HG02763 (cell line): Measurements from ENCODE around the gene NTM.
"Not testable (repeated sequence)": the region's sequence is repeated elsewhere in the genome, so short reads cannot be mapped to it uniquely, and the experiment has no call there.

Source experiments
- ATAC-seq: cut with Tn5 transposase; IDR thresholded peaks from one replicate; pipeline ENCODE4 v1.9.1; 2021; ENCODE audit warnings: mild to moderate bottlenecking, moderate library complexity; ENCODE audit not compliant: unreplicated experiment

The NTM gene

DNA sequence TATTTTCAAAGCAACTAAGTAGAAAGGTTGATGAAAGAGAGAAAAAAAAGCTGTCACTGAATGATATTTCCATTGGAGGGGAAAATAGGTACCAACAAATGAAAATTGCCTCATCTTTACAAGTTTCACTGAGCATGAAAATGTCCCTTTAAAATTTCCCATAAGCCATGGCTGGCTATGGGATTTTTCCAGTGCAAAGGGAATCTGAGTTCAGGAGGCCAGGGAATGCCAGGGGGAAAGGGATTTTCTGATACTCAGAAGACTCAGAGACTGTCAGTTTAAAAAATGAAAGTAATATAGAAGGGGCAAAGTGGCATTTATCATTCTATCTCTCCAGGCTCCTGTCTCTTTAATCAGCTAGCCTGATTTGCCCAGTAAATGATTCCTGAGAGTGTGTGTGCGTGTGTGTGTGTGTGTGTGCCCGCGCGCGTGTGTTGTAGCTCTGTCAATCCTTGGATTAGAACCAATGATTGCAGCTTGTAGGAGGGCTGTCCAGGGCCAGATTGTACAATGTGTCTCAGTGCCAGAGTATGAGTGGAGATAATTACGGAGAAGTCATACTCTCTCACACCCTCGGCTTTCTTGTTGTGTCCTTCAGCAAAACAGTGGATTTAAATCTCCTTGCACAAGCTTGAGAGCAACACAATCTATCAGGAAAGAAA is at the start of gene NTM:
TSS of gene NTM (plus strand) at position 526 of the 662 bp plus-strand sequence.
- no peak for ATAC-seq

DNA sequence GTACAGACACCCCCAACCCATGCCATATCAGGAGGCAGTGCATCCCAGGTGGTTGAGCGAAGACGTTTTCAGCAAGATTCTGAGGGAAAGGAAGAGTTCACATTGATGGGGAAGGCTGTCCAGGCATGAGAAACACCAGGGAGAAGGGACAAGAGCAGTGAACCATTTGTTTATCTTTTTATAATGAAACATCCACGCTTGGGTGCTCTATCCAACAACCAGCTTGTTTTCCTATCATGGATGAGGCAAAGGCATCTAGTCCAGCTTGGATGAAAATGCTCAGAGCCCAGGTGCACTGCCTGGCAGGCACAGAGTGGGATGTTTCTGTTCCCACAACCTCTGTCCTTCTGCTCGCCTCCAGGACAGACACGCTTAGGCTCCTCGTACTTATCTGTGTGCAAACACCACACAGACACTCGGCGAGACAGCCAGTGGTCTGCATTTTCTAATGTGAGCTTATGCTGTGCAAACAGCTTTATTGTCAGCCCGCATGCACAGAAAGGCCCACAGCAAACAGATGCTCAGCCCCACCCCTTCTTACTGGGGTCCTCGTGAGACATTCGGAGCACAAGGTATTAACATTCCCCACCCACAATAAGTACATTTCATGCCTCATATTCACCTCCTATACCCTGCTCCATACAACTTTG is 45.4 kb upstream of the NTM start:
- ATAC-seq: no peak

DNA sequence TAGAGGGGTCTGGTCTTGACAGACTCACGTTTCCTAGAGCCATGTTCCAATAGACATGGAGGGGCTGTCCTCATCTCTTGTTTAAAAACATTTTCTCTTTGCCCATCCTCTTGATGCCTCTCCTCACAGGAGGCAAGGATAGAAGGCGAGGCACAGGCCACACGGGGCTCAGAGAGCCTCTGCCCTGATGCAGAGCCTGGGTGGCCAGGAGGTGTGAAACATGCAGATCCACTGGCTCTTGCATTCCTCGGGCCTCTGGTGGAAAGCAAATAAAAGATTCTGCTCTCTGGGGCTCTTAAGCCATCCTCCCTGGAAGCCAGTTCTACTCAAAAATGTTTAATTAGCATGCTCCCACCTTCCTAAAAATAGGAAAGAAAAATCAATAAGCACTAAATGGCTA is 43.6 kb upstream of the NTM start:
- ATAC-seq: no peak

DNA sequence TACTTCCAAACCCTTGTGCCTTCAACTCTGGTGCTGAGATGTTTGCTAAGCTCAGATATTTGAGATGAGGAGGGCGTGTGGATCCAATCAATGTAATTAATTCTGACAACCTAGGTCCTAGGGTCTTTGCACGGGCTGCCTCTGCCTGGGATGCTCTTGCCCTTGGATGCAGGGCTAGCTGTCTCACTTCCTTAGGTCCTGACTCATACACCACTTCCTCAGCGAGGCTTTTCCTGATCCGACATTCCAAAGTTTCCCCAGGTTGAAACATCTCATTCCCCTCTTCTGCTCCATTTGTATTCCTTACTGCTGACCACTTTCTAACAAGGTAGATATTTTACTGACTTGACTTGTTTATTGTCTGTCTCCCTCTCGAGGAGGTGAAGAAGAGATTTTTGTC is 43.0 kb upstream of the NTM start:
- no peak for ATAC-seq

DNA sequence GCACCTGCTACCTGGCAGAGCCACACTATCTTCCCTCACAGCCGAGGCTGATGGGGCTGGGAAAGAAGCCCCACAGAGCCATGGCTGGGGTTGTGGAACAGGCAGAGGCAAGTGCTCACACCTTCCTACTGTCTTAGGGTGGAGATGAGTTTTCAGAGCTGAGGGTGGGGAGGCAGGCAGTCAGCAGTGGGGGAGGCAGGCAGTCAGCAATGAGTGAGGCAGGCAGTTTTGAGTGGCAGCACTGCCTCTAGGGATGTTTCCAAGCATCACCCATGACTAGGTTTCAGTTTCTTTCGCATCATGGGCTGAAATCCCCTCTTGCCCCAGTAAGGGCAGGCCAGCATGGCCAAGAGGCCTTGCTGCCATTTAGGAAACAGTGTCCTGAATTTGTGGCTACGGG is 41.6 kb upstream of the NTM start:
- no peak for ATAC-seq

DNA sequence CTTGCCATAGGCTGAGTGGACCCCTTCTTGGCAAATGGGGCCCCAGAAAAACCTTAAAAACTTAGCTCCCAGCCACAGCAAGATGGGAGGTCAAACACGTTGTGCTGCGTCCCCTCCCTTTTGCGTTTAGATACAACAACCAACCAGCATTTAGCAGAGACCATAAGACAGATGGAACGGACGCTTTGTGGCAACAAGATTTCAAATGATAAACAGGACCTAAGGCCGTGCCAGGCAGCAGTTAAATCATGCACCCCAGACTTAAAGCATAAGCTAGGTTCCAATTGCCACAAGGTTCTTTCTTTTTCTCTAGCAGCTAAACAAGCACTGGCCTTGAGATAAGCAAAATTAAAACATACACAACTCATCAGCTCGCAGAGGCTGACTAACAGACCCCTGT is 39.4 kb upstream of the NTM start:
- ATAC-seq: no peak

DNA sequence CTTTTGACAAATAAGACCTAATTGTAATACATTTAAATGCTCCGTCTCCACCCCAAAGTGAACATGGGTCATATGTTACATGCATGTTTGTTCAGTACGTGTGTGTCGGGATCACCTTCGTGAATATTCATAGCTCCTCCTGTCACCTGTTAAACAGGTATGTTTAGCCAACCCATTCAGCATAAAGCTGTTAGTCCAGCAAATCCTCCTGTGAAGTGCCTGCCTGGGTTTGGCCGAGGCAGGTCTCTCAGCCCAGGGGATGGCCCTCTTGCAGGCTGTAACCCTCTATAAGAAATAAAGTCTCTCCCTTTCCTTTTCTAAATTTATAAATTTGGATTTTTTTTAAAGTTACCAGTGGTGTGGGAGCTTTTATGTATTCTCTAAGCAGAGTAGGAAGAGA is 38.9 kb upstream of the NTM start:
- no peak for ATAC-seq

DNA sequence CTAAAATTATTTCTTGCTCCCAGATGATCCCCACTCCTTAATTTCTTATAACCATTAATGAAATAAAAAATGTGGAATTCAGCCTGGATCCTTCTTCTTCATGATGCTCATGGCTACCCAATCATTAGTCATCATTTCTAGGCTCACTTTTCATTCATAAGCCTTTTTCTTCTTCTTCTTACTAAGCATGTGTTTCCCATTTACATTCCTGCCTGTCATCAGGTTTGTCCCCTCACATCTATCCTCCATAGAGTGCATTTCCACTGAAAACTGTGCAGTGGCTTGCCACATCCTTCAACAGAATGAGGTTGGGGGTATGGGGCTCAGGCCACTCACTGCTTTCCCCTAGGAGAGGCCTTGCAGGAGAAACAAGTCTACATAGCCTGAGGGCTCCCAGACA is 35.8 kb upstream of the NTM start:
- ATAC-seq: no peak

DNA sequence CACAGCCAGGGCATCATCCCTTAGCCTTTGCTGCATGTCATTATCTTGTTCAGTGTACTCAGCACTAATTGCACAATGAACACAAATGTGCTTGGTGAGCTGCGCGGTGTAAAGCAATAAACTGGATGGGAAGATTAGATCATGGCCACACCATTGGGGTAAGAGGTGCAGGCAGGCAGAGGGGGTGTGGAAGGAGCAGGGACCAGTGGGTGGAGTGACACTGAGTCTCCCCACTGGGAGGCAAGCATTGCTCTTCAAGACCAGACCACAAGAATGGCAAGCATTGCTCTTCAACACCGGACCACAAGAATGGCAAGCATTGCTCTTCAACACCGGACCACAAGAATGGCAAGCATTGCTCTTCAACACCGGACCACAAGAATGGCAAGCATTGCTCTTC is 28.5 kb upstream of the NTM start:
- not testable (repeated sequence) for ATAC-seq

DNA sequence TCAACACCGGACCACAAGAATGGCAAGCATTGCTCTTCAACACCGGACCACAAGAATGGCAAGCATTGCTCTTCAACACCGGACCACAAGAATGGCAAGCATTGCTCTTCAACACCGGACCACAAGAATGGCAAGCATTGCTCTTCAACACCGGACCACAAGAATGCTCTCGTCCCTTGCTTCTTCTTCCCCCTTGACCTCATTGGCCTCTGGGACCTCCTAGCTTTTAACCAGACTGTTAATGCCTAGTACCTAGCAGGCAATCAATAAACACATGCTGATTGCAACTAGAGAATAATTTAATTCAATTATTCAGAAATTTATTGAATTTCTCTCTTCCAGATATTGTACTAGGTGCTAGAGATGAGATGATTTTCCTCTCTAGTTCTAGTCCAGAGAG is 28.0 kb upstream of the NTM start:
- not testable (repeated sequence) for ATAC-seq

DNA sequence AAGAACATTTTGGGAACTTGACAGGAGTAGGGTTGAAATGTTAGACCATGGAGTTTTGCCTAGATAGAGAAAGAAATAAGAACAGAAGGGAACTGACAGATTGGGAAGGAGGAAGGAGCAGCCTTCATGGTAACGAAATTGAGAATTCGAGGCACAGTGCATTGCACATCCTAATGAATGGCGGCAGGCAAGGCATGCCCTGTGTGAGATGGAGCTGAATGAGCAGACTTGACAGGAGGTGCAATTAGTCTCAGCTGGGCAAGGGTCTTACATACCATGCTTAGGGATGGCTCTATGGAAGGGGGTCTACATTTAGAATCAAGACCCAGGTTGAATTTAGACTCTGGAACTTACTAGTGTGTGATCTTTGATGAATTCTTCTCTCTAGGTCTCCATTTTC is 25.0 kb upstream of the NTM start:
- no peak for ATAC-seq

DNA sequence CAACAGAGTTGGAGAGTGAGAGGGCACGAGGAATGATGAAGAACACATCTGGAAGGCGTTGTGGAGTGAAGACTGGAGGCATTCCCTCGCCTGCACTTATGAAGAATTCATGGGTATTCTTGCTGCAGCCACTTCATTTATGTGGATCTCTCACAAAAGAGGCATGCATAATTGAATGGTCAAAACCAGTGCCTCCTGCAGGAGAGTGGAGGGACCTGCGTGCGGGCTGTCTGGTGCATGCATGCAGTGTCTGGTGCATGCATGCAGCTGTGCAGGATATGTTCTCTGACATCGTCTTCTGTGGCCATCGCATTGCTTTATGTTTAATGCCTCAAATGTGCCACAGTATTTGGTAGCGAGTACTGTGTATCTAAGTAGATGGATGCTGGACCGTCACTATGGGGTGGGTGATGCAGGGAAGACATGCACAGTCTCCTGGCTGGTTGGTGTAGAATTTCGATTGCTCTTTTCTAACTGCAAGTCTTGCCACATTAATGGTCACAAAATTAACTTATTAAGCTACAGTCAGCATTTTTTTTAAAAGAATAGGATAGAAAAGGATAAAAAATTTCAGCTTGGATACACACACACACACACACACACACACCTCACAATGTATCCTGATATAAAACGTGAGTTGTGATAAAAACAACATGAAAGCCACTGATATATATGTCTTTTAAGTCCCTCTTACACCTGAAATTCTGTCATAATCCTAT is 20.9 kb upstream of the NTM start:
- no peak for ATAC-seq

DNA sequence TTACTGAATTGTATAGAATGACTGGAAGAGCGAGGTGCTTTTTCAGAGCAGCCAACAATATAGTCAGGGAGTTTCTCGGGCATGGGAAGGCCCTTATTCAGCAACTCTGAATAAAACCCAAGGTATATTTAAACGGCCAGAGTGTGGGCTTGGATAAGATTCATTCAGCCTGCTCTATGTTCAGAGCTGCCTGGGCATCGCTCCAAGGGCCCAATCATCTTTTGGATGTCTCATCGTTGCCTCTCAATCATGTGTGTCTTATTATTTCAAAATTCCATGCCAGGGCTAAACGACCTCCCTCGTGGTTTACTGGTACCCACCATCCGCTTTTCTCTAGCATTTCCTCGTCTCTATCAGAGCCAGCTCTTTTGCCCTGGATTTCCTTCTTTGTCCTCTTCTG is 19.5 kb upstream of the NTM start:
- no peak for ATAC-seq

DNA sequence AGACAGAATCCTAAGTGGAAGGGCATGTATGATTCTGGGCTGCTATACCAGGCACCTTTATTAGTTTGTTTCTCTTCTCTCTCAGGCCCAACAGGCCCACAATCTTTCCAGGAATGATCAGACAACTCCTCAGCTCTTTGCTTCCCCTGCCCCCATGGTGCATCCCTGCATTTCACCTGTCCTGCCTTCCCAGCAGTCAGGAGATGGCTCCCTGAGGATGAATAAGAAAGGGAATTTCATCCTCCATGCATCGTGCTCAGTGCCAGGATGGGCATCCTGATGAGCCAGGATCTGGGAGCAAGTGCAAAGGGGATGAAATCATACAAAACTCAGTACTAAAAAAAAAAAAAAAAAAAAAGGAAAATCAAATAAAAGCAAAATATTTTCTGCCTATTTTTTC is 18.6 kb upstream of the NTM start:
- no peak for ATAC-seq

DNA sequence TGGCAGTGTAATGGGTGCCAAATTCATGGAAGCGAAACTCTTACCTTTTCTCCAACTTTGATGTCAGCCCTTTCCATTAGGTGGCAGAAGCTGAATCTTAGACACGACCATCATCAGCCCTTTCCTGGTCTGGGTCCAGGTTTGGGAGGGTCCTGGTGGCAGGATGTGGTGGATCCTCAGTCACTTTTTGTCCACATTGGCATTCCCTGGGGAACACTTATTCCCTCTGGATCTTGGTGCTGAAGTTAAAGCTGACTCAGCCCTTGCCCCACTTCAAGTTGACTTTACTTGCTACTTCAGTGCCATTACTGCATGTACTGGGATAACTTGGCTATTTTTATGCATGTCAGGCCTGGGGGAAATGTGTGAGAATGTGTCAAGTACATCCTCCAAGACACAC is 16.6 kb upstream of the NTM start:
- ATAC-seq: no peak

DNA sequence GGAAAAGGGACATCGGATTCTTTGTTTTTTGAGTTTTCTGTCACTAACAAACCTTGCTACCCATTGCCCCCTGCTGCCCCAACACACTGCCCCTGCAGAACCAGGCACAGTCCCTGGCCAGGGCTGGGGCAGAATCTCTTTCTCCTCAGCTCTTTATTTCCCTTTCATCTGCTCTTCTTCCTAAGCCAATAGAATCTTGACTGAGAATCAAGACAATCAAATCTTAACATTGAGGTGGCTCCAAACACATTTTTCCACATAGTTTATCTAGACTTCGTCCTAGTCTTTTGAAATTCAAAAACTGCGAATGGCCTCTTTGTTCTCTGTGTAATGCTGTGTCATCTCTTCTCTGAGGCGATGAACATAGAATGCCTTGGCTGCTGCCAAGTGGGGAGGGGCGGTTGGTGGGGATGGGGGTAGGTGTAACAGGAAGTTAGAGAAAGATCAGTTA is 16.1 kb upstream of the NTM start:
- ATAC-seq: no peak

DNA sequence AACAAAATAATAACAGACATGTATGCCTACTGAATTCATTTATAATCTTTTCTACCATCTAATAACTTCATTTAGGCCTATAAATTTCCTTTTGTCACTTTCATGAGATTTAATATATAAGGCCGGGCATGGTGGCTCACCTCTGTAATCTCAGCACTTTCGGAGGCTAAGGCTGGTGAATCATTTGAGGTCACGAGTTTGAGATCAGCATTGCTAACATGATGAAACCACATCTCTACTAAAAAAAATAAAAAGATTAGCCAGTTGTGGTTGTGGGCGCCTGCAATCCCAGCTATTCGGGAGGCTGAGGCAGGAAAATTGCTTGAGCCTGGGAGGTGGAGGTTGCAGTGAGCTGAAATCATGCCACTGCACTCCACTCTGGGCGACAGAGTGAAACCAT is 14.2 kb upstream of the NTM start:
- no peak for ATAC-seq

DNA sequence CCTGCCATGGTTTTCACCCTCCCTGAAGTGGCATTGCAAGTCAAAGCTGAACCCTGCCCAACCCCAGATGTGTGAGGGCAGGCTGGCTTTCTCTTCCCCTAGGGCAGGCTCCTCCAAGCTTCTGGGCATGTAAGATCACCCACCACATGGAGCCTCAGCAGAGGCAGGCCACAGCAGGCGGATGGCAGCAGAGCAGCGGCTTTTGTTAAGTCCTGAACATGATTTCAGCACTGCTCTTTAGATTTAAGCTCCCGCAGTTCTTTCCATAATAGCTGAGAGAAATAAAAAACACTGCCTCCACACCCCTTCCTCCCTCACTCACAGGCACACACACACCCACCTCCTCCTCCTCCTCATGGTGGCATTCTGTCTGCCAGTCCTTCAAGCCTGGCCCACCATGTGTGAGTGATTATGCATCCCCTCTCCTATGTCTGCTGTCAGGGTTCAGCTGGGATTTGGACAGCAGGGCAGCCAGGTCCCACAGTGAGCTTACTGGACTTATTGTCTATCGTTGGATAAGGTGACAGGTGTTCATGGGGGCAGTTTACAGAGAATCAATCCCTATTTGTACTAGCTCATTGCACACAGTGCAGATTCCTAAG is 5.0 kb upstream of the NTM start:
- no peak for ATAC-seq

DNA sequence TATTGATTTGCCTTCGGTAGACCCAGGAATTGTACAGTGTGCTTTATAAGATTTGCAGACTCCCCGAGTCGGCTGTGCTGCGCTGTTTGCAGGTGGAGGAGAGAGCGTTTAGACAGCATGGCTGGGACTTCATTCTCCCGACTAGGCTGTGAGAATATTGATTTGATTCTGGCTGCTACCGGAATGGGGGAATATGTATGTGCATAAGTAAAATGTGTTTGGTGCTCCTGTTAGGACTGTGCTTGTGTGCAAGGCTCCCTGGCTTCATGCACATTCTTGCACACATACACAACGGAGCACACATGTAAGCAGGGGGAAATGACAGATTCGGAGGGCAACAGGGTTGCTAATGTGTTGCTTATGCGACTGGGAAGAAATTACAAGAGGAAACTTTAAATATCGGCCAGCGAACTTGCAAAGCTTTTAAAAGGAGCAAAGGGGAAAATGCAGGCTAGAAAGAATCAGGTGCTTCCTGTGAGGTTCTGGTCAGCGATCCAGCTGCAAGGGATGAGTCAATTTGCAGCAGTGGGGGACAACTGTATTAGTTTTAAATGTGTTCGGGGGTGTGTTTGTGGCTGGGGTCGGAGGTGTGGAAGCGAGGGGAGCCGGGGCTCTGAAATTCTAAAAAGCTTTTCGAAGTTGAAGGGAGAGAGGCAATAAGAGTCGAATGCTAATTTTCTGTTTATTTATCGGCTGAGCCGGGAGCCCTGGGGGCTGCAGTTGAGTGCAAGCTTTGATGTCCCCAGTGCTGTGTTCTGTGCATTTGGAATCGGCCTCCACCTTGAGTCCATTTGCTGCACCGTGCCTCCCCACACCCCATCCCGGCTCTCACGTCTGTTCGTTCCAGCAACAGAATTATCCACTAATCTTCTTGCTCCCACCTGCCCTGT is 731 bp downstream of the NTM start:
- no peak for ATAC-seq

DNA sequence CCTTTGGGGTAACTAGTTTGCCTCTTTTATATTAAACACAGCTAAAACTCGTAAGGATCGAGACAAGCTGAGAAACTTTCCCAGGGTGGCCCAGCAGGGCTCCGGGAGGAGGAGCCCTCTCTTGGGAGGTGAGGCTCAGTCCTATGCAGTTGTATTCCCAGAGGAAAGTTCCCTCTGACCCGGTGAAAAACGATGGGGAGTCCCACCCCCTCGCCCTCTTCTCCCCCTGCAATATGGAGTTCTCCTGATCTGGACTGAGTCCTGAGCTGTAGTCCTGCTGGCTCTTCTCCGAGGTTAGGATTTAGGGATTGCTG is 1.3 kb downstream of the NTM start:
- no peak for ATAC-seq
